Loucy (cell line): ENCODE data around the gene SYT7.

Source experiments
- EZH2phosphoT487 ChIP-seq: fragments of 200-600 bp; IDR thresholded peaks from 2 replicates; pipeline ENCODE4 v1.6.1; 2018; ENCODE audit warnings: antibody characterized with exemption, mild to moderate bottlenecking, moderate library complexity, borderline replicate concordance
- TF ChIP-seq, protein P1 (sequence below): fragments of 200-600 bp; sonication (generic); conservative IDR thresholded peaks from 2 replicates; pipeline ENCODE4 v1.5.1; 2014; ENCODE audit warnings: mild to moderate bottlenecking, antibody characterized with exemption, low read length

DNA sequence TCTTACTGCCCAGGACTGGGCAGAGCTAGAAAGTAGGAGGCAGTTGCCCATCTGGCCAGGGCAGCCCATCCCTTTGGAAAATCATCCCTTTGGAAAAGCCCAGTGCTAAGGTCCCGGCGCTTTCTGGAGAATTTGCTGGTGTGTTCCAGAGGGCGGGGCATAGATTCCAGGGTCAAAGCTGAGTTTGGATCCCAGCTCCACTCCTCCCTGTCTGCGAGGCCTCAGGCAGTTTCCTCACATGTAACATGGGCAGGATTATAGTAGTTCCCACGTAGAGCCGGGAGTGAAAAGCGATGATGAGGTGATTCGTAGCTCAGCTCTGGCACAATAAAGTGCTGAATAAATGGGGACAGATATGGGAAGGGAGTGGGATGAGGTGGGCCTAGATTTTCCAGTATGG, 103.8 kb downstream of the SYT7 start:
- TF ChIP-seq, protein P1, sequence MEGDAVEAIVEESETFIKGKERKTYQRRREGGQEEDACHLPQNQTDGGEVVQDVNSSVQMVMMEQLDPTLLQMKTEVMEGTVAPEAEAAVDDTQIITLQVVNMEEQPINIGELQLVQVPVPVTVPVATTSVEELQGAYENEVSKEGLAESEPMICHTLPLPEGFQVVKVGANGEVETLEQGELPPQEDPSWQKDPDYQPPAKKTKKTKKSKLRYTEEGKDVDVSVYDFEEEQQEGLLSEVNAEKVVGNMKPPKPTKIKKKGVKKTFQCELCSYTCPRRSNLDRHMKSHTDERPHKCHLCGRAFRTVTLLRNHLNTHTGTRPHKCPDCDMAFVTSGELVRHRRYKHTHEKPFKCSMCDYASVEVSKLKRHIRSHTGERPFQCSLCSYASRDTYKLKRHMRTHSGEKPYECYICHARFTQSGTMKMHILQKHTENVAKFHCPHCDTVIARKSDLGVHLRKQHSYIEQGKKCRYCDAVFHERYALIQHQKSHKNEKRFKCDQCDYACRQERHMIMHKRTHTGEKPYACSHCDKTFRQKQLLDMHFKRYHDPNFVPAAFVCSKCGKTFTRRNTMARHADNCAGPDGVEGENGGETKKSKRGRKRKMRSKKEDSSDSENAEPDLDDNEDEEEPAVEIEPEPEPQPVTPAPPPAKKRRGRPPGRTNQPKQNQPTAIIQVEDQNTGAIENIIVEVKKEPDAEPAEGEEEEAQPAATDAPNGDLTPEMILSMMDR = no peak
- TF ChIP-seq EZH2phosphoT487 = no peak
